CD4-positive, CD25-positive, alpha-beta regulatory T cell (primary cell): ENCODE results near the gene ELK3. TPM values are rescaled to one million over a fixed set of nuclear protein-coding genes. Genes with fewer than 3 reads are reported as not detected.

Experiments used
- ATAC-seq, 2 donors: fragments of 150-1000 bp; cut with Tn5 transposase; one replicate each; pipeline ENCODE4 v1.10.0; 2021; ENCODE audit warnings: low read depth in 2 of 2, moderate number of reproducible peaks in 2 of 2, moderate library complexity in 1 of 2
- DNase-seq, 3 donors: peaks; one replicate each; pipeline versions ENCODE4 v3.0.0 to v3.0.0-alpha.2; 2012 to 2022; ENCODE audit warnings: mixed read lengths in 1 of 3
- H3K27ac ChIP-seq: one replicate; pipeline ENCODE4 v1.7.0; 2013; ENCODE audit warnings: mild to moderate bottlenecking, low read length; ENCODE audit not compliant: insufficient read depth, poor library complexity, severe bottlenecking
- H3K27me3 ChIP-seq: one replicate; pipeline ENCODE4 v1.7.0; 2013; ENCODE audit warnings: low read length; ENCODE audit not compliant: control insufficient read depth, insufficient read depth
- H3K36me3 ChIP-seq: one replicate; pipeline ENCODE4 v1.7.0; 2013; ENCODE audit warnings: mild to moderate bottlenecking, low read length, moderate library complexity; ENCODE audit not compliant: control insufficient read depth, insufficient read depth
- H3K4me1 ChIP-seq: 2 replicates; pipeline ENCODE4 v1.7.0; 2013; ENCODE audit warnings: mild to moderate bottlenecking, low read length; ENCODE audit not compliant: insufficient read depth, control insufficient read depth, poor library complexity, severe bottlenecking
- H3K4me3 ChIP-seq: one replicate; pipeline ENCODE4 v1.7.0; 2013; ENCODE audit warnings: low read depth, mild to moderate bottlenecking, low read length, moderate library complexity
- H3K9me3 ChIP-seq, 2 experiments: 1 replicate in 1 of 2; 2 replicates in 1 of 2; pipeline ENCODE4 v1.7.0; 2013; ENCODE audit warnings: low read length in 2 of 2, mild to moderate bottlenecking in 1 of 2, moderate library complexity in 1 of 2; ENCODE audit not compliant: control insufficient read depth in 2 of 2
- H3K27ac Mint-ChIP-seq, 3 donors: one replicate each; pipeline ENCODE4 v1.8.0; 2020 to 2022; ENCODE audit warnings: mild to moderate bottlenecking in 3 of 3, mixed read lengths in 3 of 3, moderate library complexity in 2 of 3
- H3K27me3 Mint-ChIP-seq: one replicate; pipeline ENCODE4 v1.8.0; 2022; ENCODE audit warnings: mild to moderate bottlenecking, mixed read lengths
- H3K36me3 Mint-ChIP-seq: one replicate; pipeline ENCODE4 v1.8.0; 2020; ENCODE audit warnings: mixed read lengths
- H3K4me1 Mint-ChIP-seq, 4 donors: one replicate each; pipeline ENCODE4 v1.8.0; 2020 to 2022; ENCODE audit warnings: mixed read lengths in 4 of 4, mild to moderate bottlenecking in 1 of 4
- H3K4me3 Mint-ChIP-seq, 4 donors: one replicate each; pipeline ENCODE4 v1.8.0; 2020 to 2022; ENCODE audit warnings: mild to moderate bottlenecking in 4 of 4, mixed read lengths in 4 of 4, moderate library complexity in 3 of 4
- H3K9me3 Mint-ChIP-seq, 7 donors: one replicate each; pipeline ENCODE4 v1.8.0; 2020 to 2022; ENCODE audit warnings: mixed read lengths in 7 of 7, mild to moderate bottlenecking in 3 of 7, moderate library complexity in 2 of 7
- polyA plus RNA-seq, 4 donors: library from polyadenylated mRNA; unstranded; fragments of 300-500 nt; fragmentation: Illumina TruSeq; gene quantifications; one replicate each; pipeline ENCODE4 v1.2.3, GENCODE V29; 2021
- total RNA-seq: library from RNA; stranded (reverse); gene quantifications from one replicate; pipeline ENCODE4 v1.2.3, GENCODE V29; 2022

ELK3 gene
- total and polyA plus RNA-seq, 5 donors from 2014 or later, result 33.4 to 84.7 (median 39.3) TPM

GRCh38 chr12:96156211-96156610 lies 38.0 kb upstream of the ELK3 start:
- DNase-seq, result no peak
- no peak for ATAC-seq
- Histone ChIP-seq H3K4me1 (no peaks in the 10 kb centered on the region), H3K9me3 (no peaks in the 10 kb centered on the region), H3K27me3 (no peaks in the 10 kb centered on the region), H3K27ac (no peak overlapping the region), H3K4me3 (no peak overlapping the region), H3K36me3 (no peaks in the 10 kb centered on the region)
- H3K4me3 Mint-ChIP-seq, result no peak overlapping the region
- no peak overlapping the region for H3K27ac Mint-ChIP-seq
- peaks cover 0 to 2% (median 0%) of the 10 kb centered on the region in 7 donors for H3K9me3 Mint-ChIP-seq
- no peaks in the 10 kb centered on the region for H3K27me3 Mint-ChIP-seq
- no peaks in the 10 kb centered on the region for H3K36me3 Mint-ChIP-seq
- H3K4me1 Mint-ChIP-seq, result peaks cover 0 to 5% (median under 1%) of the 10 kb centered on the region in 4 donors

GRCh38 chr12:96157427-96157826 lies 36.7 kb upstream of the ELK3 start:
- Histone ChIP-seq H3K36me3 (no peaks in the 10 kb centered on the region), H3K27ac (no peak overlapping the region), H3K4me3 (no peak overlapping the region), H3K9me3 (no peaks in the 10 kb centered on the region), H3K27me3 (no peaks in the 10 kb centered on the region), H3K4me1 (no peaks in the 10 kb centered on the region)
- no peaks in the 10 kb centered on the region for H3K36me3 Mint-ChIP-seq
- no peak overlapping the region for H3K27ac Mint-ChIP-seq
- no peaks in the 10 kb centered on the region for H3K27me3 Mint-ChIP-seq
- no peak overlapping the region for H3K4me3 Mint-ChIP-seq
- H3K9me3 Mint-ChIP-seq, result peaks cover 0 to 1% (median 0%) of the 10 kb centered on the region in 7 donors
- DNase-seq (no peak), ATAC-seq (no peak)
- H3K4me1 Mint-ChIP-seq, result peaks cover 0 to 5% (median 0%) of the 10 kb centered on the region in 4 donors

GRCh38 chr12:96164951-96165811 lies 29.0 kb upstream of the ELK3 start:
- H3K4me1 ChIP-seq, result no peaks in the 10 kb centered on the region
- no peak overlapping the region for H3K4me3 ChIP-seq
- no peak overlapping the region for H3K4me3 Mint-ChIP-seq
- ATAC-seq (no peak), DNase-seq (no peak)
- peaks cover 5% of the 10 kb centered on the region for H3K27me3 Mint-ChIP-seq
- peaks cover 0 to 3% (median 0%) of the 10 kb centered on the region in 4 donors for H3K4me1 Mint-ChIP-seq
- H3K9me3 ChIP-seq, result no peaks in the 10 kb centered on the region
- no peak overlapping the region for H3K27ac Mint-ChIP-seq
- H3K27me3 ChIP-seq, result no peaks in the 10 kb centered on the region
- H3K36me3 Mint-ChIP-seq, result no peaks in the 10 kb centered on the region
- no peaks in the 10 kb centered on the region for H3K9me3 Mint-ChIP-seq
- no peak overlapping the region for H3K27ac ChIP-seq
- no peaks in the 10 kb centered on the region for H3K36me3 ChIP-seq

GRCh38 chr12:96166765-96167164 lies 27.4 kb upstream of the ELK3 start:
- ATAC-seq, result no peak
- Histone ChIP-seq H3K9me3 (no peaks in the 10 kb centered on the region), H3K27ac (no peak overlapping the region), H3K27me3 (no peaks in the 10 kb centered on the region), H3K4me1 (no peaks in the 10 kb centered on the region), H3K4me3 (no peak overlapping the region), H3K36me3 (no peaks in the 10 kb centered on the region)
- no peak for DNase-seq
- peak overlapping the region in 1 of 3 donors; percentile 15 for H3K27ac Mint-ChIP-seq
- H3K27me3 Mint-ChIP-seq, result peaks cover 5% of the 10 kb centered on the region
- no peaks in the 10 kb centered on the region for H3K9me3 Mint-ChIP-seq
- peaks cover 0 to 6% (median 0%) of the 10 kb centered on the region in 4 donors for H3K4me1 Mint-ChIP-seq
- H3K4me3 Mint-ChIP-seq, result no peak overlapping the region
- H3K36me3 Mint-ChIP-seq, result no peaks in the 10 kb centered on the region

- Mint-ChIP-seq H3K27me3 (peaks cover 5% of the 10 kb centered on the region), H3K4me1 (peaks cover 0 to 6% (median 0%) of the 10 kb centered on the region in 4 donors), H3K9me3 (no peaks in the 10 kb centered on the region), H3K4me3 (no peak overlapping the region), H3K36me3 (no peaks in the 10 kb centered on the region), H3K27ac (no peak overlapping the region)
- Histone ChIP-seq H3K36me3 (no peaks in the 10 kb centered on the region), H3K9me3 (no peaks in the 10 kb centered on the region), H3K4me1 (no peaks in the 10 kb centered on the region), H3K27me3 (no peaks in the 10 kb centered on the region), H3K4me3 (no peak overlapping the region), H3K27ac (no peak overlapping the region)
- ATAC-seq (no peak), DNase-seq (no peak)
Measured at GRCh38 chr12:96167492-96167891, 26.7 kb upstream of the ELK3 start.

- H3K4me1 ChIP-seq, result no peaks in the 10 kb centered on the region
- Mint-ChIP-seq H3K9me3 (no peaks in the 10 kb centered on the region), H3K27me3 (peaks cover 5% of the 10 kb centered on the region), H3K4me3 (no peak overlapping the region), H3K27ac (no peak overlapping the region), H3K4me1 (peaks cover 0 to 6% (median 0%) of the 10 kb centered on the region in 4 donors), H3K36me3 (no peaks in the 10 kb centered on the region)
- no peak for ATAC-seq
- H3K36me3 ChIP-seq, result no peaks in the 10 kb centered on the region
- no peak for DNase-seq
- H3K9me3 ChIP-seq, result no peaks in the 10 kb centered on the region
- no peak overlapping the region for H3K4me3 ChIP-seq
- no peaks in the 10 kb centered on the region for H3K27me3 ChIP-seq
- no peak overlapping the region for H3K27ac ChIP-seq
Measured at GRCh38 chr12:96170328-96170727, 23.8 kb upstream of the ELK3 start.

- Mint-ChIP-seq H3K36me3 (no peaks in the 10 kb centered on the region), H3K4me1 (peaks cover 0 to 6% (median 0%) of the 10 kb centered on the region in 4 donors), H3K9me3 (no peaks in the 10 kb centered on the region), H3K27ac (no peak overlapping the region), H3K27me3 (peaks cover 5% of the 10 kb centered on the region), H3K4me3 (no peak overlapping the region)
- no peaks in the 10 kb centered on the region for H3K27me3 ChIP-seq
- DNase-seq (no peak), ATAC-seq (no peak)
- H3K4me3 ChIP-seq, result no peak overlapping the region
- no peaks in the 10 kb centered on the region for H3K4me1 ChIP-seq
- no peaks in the 10 kb centered on the region for H3K36me3 ChIP-seq
- peaks cover 0 to 2% of the 10 kb centered on the region in 2 experiments for H3K9me3 ChIP-seq
- H3K27ac ChIP-seq, result no peak overlapping the region
Measured at GRCh38 chr12:96170762-96171161, 23.4 kb upstream of the ELK3 start.

GRCh38 chr12:96171905-96172304 lies 22.3 kb upstream of the ELK3 start:
- Mint-ChIP-seq H3K4me1 (peaks cover 0 to 7% (median 3%) of the 10 kb centered on the region in 4 donors), H3K27me3 (peaks cover 5% of the 10 kb centered on the region), H3K9me3 (peaks cover 0 to 7% (median 0%) of the 10 kb centered on the region in 7 donors), H3K4me3 (no peak overlapping the region), H3K27ac (peak overlapping the region in 1 of 3 donors; percentile 16), H3K36me3 (peaks cover 4% of the 10 kb centered on the region)
- Histone ChIP-seq H3K4me1 (peaks cover 2% of the 10 kb centered on the region), H3K27me3 (no peaks in the 10 kb centered on the region), H3K27ac (no peak overlapping the region), H3K36me3 (no peaks in the 10 kb centered on the region), H3K4me3 (no peak overlapping the region), H3K9me3 (peaks cover 0 to 12% of the 10 kb centered on the region in 2 experiments)
- no peak for ATAC-seq
- no peak for DNase-seq
